ENCODE measurements around the gene KDR. TPM values are rescaled to one million over a fixed set of nuclear protein-coding genes. Genes with fewer than 3 reads are reported as not detected.

KDR gene
- polyA plus RNA-seq, 1 experiment: not detected

DNA sequence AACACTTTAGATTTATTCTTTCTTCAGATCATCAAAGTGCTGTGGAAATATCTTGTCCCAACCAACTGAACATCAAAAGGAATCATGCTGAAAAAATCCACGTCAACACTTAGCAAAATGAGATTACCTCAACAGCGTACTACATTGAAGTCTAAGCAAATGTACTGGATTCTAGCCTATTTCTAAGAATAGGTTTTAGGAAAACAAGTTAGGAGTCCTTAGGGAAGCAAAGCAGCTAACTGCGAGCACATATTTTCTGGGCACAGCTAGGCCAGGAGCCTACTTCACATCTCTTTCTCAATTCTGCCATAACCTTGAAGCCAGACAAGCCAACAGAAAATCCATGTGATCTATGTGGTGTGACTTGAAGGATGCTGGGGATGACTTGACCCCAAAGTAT is 22.2 kb downstream of the KDR start:
- Histone ChIP-seq H3K4me3 (ENCODE audit: low read depth, low read length) (no peak overlapping the region), H3K27me3 (ENCODE audit: control insufficient read depth, insufficient read depth, low read length) (no peaks in the 10 kb centered on the region), H3K36me3 (ENCODE audit: control insufficient read depth, insufficient read depth, low read length) (no peaks in the 10 kb centered on the region)
- ChIA-PET CTCF (no interaction called here), POLR2A (no interaction called here)
- TF ChIP-seq, protein P1, sequence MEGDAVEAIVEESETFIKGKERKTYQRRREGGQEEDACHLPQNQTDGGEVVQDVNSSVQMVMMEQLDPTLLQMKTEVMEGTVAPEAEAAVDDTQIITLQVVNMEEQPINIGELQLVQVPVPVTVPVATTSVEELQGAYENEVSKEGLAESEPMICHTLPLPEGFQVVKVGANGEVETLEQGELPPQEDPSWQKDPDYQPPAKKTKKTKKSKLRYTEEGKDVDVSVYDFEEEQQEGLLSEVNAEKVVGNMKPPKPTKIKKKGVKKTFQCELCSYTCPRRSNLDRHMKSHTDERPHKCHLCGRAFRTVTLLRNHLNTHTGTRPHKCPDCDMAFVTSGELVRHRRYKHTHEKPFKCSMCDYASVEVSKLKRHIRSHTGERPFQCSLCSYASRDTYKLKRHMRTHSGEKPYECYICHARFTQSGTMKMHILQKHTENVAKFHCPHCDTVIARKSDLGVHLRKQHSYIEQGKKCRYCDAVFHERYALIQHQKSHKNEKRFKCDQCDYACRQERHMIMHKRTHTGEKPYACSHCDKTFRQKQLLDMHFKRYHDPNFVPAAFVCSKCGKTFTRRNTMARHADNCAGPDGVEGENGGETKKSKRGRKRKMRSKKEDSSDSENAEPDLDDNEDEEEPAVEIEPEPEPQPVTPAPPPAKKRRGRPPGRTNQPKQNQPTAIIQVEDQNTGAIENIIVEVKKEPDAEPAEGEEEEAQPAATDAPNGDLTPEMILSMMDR (IDR thresholded peaks at IDR 0.05; ENCODE audit: insufficient read depth, low read depth, low read length): no peak
- no peak for DNase-seq (ENCODE audit: low read depth)

DNA sequence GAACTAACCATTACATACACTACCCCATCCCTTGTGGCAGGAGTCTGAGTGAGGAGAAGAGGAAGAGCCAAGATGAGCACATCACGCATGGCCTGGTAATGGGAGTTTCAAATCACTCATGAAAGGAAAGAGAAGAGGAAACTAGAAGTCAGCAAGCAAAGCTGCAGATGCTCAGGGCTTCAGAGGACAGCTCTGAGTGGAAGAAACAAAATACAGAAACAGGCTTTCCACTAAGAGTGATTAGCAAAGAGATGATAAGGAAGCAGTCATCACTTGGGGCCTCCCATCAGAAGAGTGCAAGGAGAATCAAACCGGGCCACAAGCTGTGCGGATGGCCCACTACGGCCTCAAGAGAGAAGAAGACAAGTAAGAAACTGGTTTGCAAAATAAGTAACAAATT is 25.6 kb downstream of the KDR start:
- H3K36me3 ChIP-seq (ENCODE audit: control insufficient read depth, insufficient read depth, low read length): no peaks in the 10 kb centered on the region
- no peak overlapping the region for H3K4me3 ChIP-seq (ENCODE audit: low read depth, low read length)
- no peaks in the 10 kb centered on the region for H3K27me3 ChIP-seq (ENCODE audit: control insufficient read depth, insufficient read depth, low read length)
- ChIA-PET CTCF (no interaction called here), POLR2A (no interaction called here)
- TF ChIP-seq, protein P1 (IDR thresholded peaks at IDR 0.05; ENCODE audit: insufficient read depth, low read depth, low read length): no peak
- DNase-seq (ENCODE audit: low read depth): no peak

DNA sequence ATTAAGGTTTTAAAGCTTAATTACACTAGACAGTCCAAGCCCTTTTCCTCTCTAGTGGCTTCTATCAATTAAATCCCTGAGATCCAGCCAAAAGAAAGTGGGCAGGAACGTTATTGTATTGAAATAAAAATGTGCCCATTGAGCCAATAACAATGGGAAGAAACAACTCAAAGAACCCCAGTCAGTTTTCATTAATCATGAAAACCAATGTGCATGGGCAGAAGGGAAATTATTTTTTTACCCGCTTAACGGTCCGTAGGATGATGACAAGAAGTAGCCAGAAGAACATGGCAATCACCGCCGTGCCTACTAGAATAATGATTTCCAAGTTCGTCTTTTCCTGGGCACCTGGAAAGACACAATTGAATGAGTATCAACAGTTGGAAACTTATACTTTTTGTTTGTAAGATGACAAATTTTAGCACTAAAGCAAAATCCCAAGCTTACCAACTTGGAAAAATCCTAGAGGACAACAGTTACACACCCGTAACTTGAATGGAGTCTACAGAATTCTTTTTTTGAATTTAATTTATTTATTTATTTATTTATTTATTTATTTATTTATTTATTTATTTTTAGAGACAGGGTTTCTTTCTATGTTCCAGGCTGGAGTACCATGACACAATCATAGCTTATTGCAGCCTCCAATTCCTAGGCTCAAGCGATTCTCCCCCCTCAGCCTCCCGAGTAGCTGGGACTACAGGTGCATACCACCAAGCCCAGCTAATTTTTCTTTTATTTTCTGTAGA is 26.8 kb downstream of the KDR start:
- no peaks in the 10 kb centered on the region for H3K36me3 ChIP-seq (ENCODE audit: control insufficient read depth, insufficient read depth, low read length)
- no peak overlapping the region for H3K4me3 ChIP-seq (ENCODE audit: low read depth, low read length)
- POLR2A ChIA-PET: no interaction called here
- TF ChIP-seq, protein P1 (IDR thresholded peaks at IDR 0.05; ENCODE audit: insufficient read depth, low read depth, low read length): no peak
- DNase-seq (ENCODE audit: low read depth): no peak
- H3K27me3 ChIP-seq (ENCODE audit: control insufficient read depth, insufficient read depth, low read length): no peaks in the 10 kb centered on the region
- CTCF ChIA-PET: no interaction called here

DNA sequence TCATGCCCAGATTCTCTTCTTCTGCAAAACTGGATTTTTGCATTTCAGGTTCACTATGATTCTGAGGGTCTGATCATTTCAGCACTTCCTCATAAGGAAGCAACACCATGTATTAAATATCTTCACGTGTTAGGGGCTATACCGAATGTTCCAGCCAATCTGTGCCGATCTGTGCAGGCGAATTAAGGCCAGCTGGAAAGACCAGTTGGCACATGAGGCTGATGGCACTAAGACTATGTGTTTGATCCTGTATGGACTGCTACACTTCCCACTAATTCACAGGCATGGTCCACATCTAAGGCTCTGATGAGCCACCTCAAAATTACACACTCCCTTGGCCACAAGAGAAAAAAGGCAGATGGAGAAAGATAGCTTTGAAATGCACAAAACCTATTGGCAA is 28.8 kb downstream of the KDR start:
- H3K4me3 ChIP-seq (ENCODE audit: low read depth, low read length): no peak overlapping the region
- no peaks in the 10 kb centered on the region for H3K36me3 ChIP-seq (ENCODE audit: control insufficient read depth, insufficient read depth, low read length)
- H3K27me3 ChIP-seq (ENCODE audit: control insufficient read depth, insufficient read depth, low read length): no peaks in the 10 kb centered on the region
- DNase-seq (ENCODE audit: low read depth): no peak
- TF ChIP-seq, protein P1 (IDR thresholded peaks at IDR 0.05; ENCODE audit: insufficient read depth, low read depth, low read length): no peak
- POLR2A ChIA-PET: no interaction called here
- CTCF ChIA-PET: no interaction called here

DNA sequence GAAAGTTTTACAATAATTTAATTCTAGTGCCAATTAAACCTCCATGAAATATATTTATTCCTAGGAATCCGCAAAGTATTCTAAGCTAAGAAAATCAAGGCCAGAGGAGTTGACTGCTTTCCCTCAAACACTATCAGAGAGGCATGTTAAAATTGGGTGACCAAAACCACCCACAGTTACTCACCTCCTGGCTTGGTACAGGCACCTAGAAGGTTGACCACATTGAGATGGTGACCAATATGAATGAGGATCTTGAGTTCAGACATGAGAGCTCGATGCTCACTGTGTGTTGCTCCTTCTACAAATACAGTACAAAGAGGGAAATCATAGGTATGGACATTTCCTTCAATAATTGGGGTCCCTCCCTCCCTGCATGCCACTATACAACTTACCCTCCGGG is 29.4 kb downstream of the KDR start:
- Histone ChIP-seq H3K36me3 (ENCODE audit: control insufficient read depth, insufficient read depth, low read length) (no peaks in the 10 kb centered on the region), H3K27me3 (ENCODE audit: control insufficient read depth, insufficient read depth, low read length) (no peaks in the 10 kb centered on the region), H3K4me3 (ENCODE audit: low read depth, low read length) (no peak overlapping the region)
- DNase-seq (ENCODE audit: low read depth): no peak
- TF ChIP-seq, protein P1 (IDR thresholded peaks at IDR 0.05; ENCODE audit: insufficient read depth, low read depth, low read length): no peak
- ChIA-PET CTCF (no interaction called here), POLR2A (no interaction called here)

All from BJ (cell line).